GM03348 (cell line): Measurements from ENCODE around the gene UBAC1.
"Not testable (repeated sequence)": the region's sequence is repeated elsewhere in the genome, so short reads cannot be mapped to it uniquely, and the experiment has no call there.

ENCODE experiments used
- DNase-seq: peaks from one replicate; pipeline ENCODE4 v3.0.0; 2012; ENCODE audit warnings: low spot score

The UBAC1 gene

DNA sequence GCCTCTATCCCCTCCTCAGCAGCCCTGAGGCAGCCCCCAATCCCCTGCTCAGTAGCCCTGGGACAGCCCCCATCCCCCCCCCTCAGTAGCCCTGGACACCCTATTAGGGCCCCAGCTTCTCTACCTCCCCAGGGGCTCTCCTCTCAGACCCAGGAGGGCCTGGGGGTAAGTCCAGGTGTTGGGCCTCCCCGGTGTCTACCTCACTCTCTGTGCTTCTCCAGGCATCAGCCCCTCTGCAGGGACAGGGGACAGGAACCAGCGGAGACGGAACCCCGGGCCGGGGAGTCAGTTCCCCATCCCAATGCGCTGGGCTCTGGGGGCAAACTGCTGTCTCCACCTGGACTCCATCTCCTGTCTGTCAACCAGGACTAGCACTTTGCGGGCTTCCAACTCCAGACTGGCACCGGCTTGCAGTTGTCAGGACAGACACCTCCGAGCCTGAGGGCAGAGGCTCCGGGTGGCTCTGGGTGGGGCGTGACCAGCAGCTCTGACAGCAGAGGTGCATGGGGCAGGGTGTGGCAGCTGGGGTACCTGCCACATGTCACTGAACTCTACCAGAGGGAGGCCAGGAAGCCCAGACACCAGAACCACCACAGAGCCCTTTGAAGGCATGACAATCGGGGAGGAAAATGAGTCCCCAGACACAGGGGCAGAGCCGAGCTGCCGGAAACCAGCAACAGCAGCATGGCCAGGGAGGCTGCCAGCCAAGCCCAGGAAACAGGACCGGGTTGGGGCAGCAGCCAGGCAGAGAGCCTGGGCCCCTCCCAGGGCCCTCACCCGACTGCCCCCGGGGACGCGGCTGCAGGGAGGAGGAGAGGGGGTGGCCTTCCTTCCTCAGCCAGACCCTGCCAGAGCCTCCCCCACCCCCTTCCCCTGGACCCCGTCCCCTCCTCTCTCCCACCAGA is 17.7 kb upstream of the UBAC1 start:
- peak; percentile 54 for DNase-seq

DNA sequence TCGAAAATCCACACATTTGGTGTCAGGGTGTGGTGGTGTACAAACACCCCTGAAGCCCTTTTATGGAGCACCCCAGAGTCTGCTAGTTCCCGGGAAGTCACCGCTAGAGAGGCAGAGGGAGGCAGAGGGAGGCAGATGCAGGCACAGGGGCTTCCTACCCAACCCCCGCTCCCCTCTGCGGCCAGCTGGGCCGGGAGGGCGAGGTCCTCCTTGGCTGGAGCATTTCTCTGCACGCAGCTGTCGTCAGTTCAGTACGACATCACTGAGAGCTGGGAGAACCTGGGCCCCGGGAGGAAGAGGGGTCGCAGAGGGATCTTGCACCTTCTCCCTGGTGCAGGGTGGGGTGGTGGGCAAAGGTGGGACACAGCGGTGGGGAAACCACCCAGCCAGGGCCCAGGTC is 15.8 kb upstream of the UBAC1 start:
- DNase-seq, result no peak

DNA sequence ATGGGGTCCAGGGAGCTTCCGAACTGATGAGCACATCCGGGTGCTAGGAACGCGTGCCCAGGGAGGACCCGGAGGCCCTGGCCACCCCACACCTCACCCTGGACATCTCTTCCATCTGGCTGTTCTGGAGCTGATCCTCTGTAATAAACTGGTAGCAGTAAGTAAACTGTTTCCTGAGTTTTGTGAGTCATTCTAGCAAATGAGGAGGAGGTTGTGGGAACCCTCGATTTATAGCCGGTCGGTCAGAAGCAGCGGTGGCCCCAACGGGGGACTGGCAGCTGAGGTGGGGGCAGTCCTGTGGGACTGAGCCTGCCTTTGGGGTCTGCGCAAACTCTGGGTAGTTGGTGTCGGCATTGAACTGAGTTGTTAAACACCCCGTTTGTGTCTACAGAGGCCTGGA is 15.4 kb upstream of the UBAC1 start:
- DNase-seq, result no peak

DNA sequence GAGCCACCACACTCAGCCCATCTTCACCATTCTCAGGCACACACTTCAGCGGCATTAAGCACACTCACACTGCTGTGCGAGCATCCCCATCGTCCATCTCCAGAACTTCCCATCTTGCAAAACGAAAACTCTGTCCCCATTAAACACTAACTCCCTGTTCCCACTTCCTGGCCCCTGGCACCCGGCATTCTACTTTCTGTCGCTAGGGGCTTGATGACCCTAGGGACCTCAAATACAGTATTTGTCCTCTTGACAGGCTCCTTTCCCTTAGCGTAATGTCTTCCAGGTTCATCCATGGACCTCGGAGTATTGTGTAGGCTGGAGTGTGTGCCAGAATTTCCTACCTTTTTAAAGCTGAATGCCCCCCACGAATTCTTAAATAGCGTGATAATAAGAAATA is 14.7 kb upstream of the UBAC1 start:
- DNase-seq, result no peak

GRCh38 chr9:135974220-135974573 is 13.0 kb upstream of the UBAC1 start:
- DNase-seq, result no peak

- DNase-seq, result no peak
Measured at GRCh38 chr9:135973277-135974219, 12.4 kb upstream of the UBAC1 start.

- no peak for DNase-seq
Measured at GRCh38 chr9:135971892-135972291, 10.7 kb upstream of the UBAC1 start.

- DNase-seq, result peak; percentile 63
Measured at GRCh38 chr9:135971111-135971766, 10.1 kb upstream of the UBAC1 start.

DNA sequence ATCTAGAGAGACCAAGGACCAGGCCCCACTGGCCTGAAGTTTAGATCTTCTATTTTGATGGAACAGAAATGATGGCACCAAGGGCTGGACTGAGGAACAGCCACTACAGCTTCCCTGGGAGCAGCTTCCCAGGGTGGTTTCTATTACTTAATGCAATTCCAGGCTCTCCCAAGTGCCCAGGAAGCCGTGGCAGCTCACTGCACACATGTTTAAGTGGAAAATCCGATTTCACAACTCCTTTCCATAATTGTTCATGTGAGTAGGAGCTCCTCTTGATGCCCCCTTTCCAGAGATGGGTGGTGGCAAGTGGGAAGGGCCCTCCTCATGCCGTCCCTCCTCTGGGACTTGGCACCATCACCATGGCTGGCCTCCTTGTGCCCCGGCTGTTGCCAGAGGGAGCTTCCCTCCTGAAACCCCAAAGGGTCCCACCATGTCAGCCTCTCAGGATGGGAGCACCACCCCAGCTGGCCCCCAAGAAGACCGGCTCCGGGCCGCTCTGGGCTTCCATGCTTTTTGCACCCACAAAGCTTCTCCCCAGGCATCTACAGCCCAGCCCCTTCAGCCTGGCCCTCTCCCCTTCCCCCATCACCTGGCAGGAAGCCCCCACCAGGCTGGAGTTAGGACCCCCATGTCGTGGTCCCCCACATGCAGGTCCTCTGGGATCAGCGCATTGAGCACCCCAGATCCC is 9.1 kb upstream of the UBAC1 start:
- no peak for DNase-seq

DNA sequence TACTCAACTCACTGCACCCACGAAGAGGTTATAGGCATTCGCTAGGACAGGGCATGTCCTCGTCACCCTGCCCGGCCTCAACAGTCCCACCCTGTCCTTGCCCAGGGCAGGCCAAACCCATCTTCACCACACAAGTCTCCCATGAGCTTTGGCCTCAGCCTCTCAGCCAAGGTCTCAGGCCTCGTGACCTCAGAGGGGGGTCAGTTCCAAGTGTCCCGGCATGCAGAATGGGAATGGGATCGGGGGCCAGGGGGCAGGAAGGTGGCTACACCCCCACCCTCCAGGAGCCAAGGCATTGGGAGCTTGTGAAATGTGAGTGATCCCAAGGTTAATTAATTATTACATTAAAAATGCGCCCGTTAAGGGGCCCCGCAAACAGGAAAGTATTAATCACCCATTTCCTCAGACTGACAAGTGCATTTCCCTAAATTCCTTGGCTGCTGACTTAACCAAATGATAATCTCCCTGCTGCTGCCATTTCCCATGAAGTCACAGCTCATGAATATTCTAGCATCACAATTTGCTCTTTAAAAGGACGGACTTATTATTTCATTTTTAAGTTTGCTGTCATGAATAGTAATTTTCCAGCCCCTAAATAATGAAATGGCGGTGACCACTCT is 8.0 kb upstream of the UBAC1 start:
- DNase-seq, result no peak

GRCh38 chr9:135968601-135969000 is 7.4 kb upstream of the UBAC1 start:
- no peak for DNase-seq

DNA sequence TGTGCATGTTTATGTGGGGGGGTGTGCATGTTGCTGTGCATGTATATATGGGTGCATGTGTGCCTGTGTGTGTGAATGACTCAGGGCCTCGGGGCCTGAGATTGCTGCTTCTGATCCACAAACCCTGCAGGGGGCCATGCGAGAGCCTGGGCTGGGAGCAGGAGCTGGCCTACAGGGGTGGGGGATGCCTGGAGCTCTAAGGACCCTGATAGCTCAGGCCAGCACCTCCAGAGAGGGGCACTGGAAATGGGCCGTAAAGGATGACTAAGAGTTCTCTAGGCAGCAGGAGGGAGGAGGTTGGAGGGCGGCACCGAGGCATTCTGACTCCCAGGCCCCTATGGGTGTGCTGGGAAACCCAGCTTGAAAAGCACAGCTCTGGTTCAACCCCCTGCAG is 6.9 kb upstream of the UBAC1 start:
- no peak for DNase-seq

DNA sequence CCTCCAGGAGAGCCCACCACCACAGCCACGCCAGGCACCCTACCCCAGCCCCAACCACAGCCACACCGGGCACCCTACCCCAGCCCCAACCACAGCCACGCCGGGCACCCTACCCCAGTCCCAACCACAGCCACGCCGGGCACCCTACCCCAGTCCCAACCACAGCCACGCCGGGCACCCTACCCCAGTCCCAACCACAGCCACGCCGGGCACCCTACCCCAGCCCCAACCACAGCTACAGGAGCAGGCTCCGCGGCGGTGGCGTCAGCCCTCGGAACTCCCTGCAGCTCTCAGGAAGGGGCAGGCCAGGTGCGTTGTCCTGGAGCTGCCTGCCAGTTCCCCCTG is 5.7 kb upstream of the UBAC1 start:
- not testable (repeated sequence) for DNase-seq

DNA sequence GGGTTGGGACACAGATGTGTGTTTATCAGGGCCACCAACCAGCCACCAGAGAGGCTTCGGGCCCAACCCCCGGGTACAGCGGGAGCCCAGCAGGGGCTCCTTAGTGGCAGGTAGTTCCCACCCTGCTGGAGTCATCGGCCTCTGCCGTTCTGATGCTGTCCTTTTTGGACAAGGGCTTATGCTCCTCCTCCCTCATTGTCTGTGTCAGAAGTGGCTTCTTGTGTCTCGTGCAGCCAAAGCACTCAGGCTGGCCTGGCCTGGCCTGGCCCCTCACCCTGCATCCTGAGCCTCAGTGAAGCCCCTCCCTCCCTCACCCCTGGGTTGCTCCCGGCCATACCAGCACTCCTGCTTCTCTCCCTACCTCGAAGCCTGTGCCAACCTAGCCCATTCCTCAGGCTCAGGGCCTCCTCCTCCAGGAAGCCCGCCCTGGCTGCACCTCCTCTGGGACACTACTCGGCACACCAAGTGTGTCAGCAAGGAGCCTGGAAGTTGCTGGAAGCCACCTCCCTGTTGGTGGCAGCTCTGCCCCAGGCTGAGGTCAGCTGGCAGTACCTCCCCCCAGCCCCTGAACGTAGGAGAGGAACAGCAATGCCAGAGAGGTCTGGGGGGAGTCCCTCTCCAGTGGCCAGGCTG is 4.1 kb upstream of the UBAC1 start:
- no peak for DNase-seq

DNA sequence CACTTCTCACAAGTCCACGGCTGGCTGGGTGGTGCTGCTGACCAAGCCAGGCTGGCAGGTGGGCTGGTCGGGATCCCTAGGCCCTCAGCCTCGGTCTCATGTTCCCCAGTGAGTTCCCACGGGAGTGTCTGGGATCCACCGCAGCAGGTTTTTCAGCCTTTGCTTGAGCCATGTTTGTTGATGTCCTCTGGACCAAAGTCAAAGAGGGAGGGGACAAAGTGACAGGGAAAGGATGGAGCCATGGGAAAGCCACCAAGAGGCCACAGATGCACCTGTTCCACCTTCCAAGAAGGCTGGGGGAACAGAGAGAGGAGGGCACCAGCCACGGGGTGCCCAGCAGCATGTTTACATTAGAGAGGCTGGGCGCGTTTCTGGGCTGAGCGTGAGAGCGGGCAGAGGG is 2.8 kb upstream of the UBAC1 start:
- DNase-seq, result no peak

DNA sequence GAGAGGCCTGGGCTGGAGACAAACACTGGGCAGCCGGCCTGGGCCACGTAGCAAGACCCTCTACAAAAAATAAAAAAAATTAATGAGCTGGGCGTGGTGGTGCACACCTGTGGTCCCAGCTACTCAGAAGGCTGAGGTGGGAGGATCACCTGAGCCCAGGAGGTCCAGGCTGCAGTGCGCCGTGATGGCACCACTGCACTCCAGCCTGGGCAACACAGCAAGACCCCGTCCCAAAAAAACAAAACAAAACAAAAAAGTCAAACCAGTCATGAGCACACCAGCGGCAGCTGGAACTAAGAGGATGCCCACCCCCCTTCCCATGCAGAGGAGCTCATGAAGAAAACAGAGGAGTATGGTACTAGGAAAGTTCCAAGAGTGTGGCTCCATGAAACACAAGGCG is 2.2 kb upstream of the UBAC1 start:
- no peak for DNase-seq

DNA sequence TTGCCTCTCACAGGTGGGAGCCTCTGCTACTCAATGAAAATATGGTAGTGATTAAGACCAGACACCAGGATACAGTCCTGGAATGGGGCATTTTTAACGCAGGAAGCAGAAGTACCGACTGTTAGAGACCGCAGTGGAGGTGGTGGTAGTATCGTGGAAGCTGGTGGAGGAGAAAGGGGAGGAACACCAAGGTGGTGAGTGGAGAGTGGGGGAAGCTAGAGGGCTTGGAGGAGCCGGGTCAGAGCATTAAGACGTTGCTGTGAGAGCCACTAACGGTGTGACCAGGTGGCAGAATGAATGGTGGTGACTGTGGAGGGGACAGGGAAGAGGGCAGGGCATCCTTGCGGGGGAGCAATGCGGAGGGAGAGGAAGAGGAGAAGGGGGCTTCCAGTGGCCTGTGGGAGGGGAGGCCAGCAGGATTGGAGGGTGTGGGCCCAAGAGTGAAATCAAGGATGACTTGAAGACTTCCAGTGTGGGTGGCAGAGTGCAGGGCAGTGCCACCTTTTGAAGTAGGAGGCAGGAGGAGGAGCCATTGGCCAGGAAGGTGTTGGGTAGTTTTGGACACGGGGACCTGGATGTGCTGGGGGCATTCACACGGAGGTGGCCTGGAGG is 1.6 kb upstream of the UBAC1 start:
- no peak for DNase-seq

DNA sequence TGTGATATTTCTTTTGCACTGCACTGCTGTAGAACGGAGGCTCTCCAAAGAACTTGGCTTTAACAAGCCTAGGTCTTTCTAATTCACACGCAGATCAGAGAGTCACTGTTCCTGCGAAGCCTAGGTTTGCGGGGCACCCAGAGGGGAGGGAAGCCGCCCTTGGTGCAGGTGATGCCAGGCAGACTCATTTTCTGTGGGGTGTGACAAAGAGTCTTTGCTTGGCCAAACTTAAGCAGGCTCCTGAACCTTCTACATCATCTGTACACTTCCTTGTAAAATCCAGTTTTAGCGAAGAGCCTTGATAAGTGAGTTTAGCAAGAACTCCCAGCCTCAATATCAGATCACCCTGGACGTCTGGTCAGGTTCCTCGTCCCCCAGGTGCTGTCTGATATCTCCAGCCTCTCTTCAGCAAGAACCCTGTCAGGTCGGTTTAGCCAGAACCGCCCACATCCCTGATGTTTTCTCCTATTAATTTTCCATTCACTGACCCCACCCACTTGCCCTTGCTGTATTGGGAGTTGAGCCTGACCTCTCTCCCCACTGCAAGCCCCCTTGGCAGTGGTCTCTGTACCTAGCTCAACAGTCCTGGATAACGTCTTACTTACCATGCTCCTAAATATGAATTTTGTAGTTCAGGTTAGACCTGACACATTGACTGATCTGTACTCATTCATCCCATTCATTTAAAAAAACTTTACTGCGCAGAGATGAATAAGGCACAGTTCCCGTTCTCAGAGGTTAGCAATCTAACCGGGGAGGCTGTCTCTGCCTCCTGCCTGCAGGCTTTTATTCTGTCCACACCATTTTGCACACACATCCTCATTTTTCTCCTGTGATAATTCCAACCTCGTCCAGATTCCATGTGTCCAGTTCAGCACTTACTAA is 880 bp upstream of the UBAC1 start:
- DNase-seq, result no peak

DNA sequence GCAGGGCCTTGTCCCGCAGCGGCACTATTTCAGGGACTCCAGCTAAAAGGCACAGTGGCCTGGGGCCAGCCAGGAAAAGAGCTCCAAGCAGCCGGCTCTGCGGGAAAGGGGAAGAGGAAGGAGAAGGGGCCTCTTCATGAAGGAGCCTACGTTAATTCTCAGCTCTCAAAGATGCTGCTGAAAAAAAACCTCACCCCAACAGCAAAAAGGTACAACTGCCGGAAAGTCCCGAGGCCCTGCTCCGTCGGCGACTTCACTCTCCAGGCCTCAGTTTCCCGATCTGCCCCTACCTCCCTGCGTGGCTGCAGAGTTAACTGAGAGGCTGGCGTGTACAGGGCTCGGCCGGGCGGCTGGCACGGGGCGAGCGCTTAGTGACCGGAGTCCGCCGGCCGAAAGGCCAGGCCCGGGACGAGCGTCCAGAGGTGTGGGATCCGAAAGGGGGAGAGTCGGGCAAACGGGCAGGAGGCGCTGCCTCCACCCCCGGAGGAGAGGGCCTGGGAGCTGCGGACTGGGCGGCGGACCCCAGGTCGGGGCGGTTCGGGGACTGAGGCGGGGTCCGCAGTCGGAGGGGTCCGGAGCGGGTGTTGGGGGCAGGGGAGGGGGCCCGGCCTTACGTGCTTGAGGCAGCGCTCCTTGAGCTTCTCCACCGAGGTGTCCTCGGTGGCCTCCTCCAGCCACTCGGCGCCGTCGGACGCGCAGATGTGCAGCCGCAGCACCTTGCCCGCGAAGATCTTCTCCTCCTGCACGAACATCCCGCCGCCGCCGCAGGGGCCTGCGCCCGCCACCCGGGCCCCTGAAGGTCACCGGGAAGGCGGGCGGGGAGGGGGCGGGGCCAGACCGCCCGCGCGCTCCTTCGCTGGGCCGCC is 529 bp downstream of the UBAC1 start:
- peak; percentile 72 for DNase-seq
